Stimulated activated naive CD4-positive, alpha-beta T cell treated with Interleukin-2 at 50 U/mL for 16 hours (primary cell): ENCODE results near the gene SERTAD2.

Experiments
- DNase-seq: peaks from one replicate; lab custom pipeline; 2025; lab: John Stamatoyannopoulos, UW

Gene SERTAD2

DNA sequence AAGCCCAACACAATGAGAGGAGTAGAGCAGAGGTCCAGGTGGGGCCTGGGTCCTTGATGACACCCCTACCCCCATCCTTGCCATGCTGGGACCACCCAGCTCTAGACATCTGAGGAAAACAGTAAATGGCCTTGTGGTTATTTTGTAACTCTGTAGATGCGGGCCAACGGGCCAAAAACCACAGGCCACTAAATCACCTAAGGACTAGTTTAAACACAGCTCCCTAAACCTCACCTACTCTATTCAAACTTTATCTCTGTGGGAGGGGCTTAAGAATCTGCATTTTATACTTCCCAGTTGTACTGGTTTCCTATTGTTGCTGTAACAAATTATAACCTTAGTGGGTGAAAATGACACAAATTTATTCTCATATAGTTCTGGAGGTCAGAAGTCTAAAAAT lies 19.0 kb upstream of the SERTAD2 start:
- DNase-seq, result no peak

DNA sequence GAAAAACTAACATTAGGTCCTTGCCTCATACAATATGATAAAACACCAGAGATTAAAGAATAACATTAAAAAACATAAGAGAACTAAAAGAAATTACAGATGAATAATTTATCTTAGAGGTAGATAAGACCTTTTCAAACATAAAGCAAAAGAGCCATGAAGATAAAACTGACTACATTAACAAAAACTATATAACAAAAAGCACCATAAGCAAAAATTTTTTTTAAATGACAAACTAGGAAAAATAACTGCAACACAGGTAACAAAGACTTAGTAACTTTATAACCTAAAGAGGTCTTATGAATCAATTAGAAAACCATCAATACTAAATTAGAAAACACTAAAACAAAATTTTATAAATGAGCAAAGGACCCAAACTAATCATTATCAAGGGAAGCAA lies 16.3 kb upstream of the SERTAD2 start:
- DNase-seq, result no peak

DNA sequence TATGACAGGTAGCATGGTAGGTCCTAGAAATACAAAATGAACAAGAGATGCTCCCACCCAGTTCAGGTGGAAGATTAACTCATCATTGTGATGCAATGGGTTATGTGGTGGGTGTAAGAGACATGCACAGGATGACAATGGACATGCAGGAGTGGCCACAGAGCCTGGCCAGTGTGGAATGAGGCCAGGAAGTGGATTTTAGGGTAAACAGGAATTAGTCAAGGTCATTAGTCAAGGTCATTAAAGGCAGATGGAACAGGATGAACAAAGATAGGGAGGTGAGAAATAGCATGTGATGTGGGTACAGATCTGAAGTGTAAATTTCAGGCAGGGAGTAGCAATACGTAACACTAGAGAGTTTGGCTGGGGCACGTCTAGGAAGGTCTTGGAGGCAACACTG lies 15.6 kb upstream of the SERTAD2 start:
- no peak for DNase-seq

DNA sequence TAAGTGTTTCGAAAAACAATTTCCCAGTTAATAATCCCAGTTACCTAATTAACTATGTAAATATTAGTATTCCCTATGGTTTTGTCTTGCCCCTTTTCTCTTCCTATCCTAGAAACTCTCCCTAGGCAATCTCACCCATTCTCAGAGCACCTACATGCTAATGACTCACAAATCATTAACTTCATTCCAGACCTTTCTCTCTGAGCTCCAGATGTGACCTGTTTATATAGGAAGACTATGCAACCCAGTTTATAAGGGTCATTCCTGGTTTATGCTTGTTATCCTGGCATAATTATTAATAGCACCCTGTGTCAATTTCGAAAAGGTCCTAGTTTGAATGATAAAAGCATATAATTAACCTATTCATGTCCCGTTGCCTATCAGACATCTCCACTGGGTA lies 14.8 kb upstream of the SERTAD2 start:
- no peak for DNase-seq

DNA sequence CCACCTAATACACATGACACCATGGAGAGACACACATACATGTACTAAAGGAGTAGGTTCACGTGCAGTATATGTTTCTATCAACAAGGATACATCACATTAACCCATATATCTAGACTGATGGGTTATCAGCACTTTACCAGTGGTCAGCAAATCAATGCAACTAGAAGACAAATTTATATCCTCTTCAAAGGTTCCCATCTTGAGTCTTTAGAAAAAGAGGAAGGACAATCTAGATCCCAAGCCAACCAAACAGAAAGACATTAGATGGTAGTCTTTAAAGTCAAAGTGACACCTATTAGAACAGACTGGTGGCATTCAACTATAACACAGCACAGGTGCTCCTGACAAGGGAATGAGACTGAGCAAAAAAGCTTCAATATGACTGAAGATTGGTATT lies 13.8 kb upstream of the SERTAD2 start:
- DNase-seq, result no peak

DNA sequence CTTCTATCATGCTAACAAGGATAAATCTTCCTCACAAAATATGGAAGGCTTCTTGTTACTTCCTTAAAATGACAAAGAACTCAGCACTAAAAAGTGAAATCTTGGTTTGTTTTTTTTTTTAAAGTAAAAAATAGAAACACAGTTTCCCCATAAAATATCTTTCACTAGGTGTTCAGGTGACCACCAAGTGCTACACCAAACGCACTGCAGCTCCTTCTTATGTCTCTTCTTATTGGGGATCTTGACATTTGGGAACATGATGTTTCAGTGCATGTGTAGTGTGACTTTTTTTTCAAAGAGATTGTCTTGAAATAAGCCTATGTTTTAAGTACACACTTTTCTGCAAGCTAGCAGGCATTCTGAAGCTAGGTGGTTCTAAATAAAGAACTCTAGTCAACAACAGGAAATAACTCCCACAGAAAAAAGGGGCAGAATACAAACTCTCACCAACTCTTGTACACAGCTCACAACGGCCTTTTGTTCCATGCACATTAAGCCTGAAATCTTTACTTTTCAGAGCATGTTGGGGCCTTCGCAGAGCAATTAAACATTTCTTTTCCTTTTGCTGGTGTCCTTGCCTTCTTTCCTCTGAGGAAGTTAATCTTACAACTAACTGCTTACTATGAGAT lies 13.2 kb upstream of the SERTAD2 start:
- DNase-seq, result no peak

DNA sequence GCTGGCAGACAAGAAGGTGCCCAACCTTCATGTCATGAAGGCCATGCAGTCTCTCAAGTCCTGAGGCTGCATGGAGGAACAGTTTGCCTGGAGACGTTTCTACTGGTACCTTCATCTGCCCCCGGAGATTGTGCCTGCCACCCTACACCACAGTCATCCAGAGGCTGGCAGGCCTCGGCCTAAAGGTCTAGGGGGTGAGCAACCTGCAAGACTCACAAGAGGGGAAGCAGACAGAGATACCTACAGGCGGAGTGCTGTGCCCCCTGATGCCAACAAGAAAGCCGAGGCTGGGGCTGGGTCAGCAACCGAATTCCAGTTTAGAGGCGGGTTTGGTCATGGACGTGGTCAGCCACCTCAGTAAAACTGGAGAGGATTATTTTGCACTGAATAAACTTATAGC lies 12.0 kb upstream of the SERTAD2 start:
- DNase-seq, result no peak

DNA sequence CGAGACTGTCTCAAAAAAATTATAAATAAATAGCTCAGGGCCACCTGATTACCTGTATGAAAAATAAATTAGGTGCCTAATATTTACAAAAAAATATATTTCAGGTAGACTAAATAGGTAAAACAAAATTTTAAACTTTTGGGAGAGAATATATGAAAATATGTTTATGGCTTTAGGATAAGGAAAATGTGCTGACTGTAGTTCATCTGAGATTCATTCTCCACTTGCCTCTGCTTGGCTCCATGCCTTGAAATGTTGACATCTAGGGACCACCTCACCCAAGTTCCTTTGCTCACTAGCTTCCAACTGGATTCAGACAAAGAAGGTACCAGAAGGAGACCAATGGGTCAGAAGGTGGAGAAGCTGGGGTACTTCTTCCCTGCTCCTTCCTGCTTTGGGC lies 9.7 kb upstream of the SERTAD2 start:
- no peak for DNase-seq

DNA sequence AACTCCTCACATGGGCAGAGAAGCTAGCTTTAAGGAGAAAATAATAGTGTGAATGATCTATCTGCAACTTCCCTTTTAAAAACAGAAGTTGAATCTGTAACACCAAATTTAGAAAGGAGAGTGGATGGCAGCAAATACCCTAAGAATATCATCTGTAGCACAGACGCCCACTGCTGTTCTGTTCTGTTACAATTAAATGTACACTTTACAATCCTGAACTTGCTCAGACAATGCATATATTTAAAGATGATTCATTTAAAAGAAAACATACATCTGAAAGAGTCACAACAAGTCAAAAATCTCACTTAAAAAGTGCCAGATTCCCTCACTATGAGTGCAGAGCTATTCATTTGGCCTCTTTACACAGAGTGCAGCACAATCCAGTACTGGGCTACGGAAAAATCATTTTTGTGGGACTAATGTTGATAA lies 8.0 kb upstream of the SERTAD2 start:
- no peak for DNase-seq

DNA sequence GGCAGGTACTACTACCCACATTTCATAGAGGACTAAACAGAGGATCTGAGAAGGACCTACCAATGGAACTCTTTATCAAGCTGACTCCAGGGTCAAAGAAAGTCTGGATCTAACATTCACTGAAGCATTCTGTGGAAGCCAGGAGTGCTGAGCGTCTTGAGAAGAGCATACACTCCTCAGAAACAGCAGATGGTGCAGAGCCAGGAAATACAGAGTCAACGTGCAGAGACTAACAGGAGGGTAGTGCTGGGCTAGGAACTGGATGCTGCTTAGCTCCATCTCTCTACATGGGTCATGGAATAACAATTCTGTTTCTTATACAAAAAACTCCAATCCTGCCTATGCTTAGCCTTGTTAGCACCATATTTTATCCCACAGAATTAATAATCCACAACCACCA lies 5.5 kb upstream of the SERTAD2 start:
- no peak for DNase-seq

DNA sequence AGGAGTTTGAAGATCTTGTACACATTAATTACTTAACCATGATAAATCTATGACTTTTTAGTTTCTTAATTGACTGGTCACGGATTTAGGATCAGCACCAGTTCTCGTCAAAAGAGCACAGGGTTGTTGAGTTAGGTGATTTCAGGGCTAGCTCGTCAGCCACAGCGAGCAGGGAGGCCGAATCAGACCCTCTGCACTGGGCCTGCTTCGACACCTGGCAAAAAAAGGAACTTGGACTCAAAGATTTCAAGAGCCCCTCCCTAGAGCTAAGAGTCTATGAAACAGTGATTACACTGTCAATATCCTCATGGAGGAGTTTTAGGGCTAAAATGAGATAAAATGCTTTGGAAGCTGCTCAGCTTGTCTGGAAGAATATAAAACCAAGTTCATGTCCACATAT lies 4.6 kb upstream of the SERTAD2 start:
- no peak for DNase-seq

DNA sequence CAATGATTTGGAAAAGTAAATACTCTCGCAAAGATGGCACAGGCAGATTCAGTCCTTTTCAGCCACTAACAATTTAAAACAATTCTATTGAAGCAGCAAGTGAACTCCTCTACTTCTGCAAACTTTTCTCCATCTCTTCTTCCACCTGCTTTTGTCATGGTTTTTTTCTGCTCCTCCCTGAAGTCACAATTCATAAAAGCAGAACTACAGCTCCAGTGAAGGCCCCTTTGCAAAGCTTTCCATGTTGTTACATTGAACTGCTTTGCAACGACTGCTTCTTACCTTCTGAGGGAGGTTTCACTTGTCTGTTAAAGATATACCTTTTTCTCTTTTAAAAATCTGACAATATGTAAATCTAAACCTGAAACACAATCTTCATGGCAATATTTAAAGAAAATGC lies 3.7 kb upstream of the SERTAD2 start:
- DNase-seq, result no peak

DNA sequence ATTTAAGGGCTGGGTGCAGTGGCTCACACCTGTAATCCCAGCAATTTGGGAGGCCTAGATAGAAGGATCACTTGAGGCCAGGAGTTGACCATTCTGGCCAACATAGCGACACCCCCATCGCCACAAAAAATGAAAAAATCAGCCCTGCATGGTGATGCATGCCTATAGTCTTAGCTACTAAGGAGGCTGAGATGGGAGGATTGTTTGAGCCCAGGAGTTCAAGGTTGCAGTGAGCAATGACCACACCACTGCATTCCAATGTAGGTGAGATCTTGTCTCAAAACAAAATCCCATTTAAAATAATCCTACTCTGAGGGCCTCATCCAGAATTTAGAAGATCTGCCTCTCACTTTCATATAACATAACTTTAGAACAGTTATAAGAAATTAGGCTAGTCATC lies 2.7 kb upstream of the SERTAD2 start:
- DNase-seq, result no peak

DNA sequence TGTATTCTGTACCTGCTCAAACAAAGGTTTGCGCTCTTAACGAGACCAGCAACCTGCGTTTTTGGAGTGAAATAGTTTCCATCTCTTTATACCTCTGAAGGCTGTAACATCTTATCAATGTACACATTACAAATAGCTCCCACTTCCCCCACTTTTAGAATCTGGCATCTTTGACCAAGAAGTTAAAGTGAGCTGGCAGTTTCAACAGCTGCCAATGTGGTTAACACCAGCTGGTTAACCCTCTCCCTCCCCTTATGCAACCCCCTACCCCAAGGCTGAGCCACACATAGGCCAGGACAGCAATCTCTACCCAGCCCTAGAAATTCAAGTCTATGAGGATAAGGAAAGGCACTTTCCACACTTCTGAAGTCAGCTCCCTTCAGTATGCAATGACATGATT lies 2.2 kb upstream of the SERTAD2 start:
- no peak for DNase-seq

DNA sequence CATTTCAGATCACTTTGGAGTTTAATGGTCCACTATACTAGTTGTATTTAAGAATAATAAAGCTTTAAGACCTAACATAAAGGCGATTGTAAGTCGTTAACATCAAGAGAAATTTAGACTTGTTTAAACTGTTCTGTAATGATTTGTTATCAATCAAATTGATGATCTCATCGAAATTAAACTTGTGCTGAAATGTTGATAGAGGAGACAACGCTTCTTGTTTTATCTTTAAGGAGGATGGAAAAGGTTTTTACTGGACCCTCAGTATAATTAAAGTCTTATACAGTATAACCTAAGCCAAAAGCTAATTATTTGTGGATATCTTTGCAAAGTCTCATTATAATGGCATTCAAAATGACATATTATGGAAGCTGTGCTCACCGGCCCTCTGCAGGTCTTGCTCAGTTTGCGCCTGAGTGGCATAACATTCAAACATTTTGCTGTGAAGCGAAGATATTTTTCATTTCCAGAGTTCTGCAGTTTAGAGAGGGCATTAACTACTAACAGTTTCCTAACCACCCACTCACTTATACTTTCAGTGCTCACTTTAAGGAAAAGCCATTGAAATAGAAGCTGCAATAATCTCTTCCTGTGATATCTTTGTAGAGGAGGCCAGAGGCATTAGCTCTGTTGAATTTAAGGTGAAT lies 1.4 kb upstream of the SERTAD2 start:
- DNase-seq, result peak; percentile 37

DNA sequence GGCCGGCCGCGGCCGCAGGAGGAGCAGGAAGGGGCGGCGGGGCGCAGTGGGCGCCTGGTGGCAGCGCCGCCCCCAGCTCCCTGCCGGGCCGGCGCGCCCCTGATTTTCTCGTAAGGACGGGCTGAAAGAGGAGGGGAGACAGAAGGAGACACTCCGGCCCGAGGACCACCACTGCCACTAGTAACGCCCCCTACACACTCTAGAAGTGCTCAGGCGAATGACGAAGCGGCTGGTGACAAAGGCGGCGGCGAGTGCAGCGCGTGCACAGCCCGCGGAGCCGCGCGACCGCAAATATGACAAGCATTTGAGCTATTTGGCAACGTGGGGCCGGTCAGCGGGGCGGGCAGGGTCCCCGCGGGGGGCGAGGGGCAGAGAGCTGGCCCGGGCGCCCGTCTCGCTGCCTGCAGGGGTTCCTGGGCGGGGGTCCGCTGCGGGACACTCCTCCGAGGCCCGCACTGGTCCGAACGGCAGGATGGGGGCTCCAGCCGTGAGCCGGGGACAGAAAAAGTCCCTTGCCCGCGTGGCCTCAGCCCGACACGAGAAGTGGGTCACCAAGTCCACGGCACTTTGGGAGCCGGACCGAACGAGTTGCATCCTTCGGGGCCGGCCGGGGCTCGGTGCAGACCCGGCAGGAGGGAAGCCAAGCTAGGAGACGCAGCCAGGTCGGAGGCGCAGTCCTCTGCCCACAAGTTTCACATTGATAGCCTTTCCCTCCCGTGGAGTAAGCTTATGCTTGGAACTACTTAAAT lies 524 bp upstream of the SERTAD2 start:
- peak; percentile 47 for DNase-seq

DNA sequence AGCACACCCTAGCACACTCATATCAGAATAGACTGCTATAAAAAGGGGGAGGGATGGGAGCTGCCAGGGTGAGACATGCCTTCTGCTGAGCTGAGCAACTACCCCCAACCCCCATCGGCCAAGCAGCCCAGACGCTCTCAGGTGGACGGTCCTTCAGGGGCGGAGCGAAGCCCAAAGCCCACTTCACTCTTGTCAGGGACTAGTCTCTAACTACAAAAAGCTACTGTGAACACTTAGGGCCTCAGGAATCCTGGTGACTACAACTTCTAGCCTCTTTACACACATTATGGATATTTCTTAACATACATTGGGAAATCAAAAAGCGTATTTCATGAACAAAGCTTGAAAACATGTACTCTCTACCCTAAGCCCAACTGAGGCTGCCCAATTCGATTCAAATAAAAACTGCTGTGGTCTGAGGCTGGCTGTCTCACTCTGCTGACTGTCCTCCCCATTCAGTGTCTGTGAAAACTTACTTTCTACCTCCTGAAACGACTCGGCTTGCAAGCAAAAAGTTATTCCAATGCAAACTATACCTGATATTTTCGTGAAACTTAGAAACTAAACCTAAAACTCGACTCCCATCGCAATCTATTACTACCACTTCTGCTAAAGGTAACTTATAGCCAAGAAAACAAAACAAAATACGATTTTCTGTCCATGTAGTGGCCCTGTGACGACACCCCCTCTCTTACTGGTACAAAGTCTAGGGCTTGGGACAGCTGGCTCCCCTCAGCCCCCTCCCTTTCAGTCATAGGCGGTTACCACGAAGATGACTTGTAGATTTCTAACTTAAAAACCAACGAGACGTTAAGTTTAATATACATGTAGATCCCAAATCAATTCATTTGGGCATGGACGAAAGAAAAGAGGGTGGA lies 1.2 kb downstream of the SERTAD2 start:
- DNase-seq, result peak; percentile 13

DNA sequence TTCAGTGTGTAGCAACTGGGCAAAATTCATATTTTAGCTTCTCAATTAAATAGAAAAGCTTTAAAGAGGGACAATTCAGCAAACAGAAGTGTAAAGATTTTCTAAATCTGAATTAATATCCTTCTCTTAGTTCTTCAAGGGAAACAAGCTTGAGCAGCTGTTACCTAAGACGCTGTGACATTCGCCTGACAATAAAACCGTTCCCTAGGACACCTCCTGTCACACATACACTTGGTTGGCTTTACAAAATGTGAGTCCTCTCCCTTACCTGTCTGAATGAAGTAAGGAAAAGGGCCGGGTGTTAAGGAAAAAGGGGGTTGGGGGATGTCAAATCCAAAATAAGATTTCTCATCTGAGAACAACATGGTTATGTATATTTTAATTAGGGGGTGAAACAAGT lies 2.1 kb downstream of the SERTAD2 start:
- DNase-seq, result no peak

DNA sequence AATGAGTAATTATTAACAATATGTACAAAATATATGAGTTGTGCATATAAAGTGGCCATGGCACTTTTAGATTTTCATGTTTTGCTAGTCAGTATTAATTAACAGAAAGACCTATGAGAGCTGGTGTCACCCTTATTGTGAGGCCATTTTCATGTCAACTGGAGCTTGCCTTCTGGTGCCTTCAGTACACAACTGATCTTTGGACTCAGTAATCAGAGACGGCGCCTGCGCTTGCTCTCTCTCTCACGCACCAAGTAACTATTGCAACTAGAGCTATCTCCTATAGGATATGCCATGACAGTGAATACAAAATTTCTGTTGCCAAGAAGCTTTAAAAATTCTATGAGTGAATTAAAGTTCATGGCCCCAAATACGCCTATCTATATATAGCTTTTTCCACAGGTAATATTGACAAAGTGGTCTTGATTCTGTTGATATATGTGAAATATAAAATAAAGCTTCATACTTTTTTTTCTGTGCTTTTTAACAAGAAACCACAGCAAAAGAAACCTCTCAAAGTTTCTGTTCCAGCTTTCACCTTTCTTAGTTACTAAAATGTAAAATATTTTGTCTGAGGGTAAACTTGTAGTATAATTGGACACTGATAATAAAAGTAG lies 2.9 kb downstream of the SERTAD2 start:
- DNase-seq, result no peak

DNA sequence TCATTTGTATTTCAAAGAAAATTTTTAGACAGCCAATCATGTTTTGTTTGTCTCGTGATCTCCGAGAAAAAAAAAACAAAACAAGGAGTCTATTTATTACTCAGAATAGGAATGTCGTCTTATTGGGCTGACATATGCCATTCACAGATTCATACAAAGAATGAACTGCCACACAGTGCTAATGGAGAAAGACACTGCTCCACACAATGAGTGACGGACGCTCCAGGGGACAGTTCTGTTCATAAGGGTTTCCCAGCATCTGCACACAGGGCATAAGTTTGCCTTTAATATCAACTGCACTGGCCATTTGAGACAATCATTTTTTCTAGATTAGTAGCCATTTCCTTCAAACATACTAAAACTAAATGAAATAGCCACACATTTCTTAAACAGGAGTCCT lies 3.4 kb downstream of the SERTAD2 start:
- no peak for DNase-seq

DNA sequence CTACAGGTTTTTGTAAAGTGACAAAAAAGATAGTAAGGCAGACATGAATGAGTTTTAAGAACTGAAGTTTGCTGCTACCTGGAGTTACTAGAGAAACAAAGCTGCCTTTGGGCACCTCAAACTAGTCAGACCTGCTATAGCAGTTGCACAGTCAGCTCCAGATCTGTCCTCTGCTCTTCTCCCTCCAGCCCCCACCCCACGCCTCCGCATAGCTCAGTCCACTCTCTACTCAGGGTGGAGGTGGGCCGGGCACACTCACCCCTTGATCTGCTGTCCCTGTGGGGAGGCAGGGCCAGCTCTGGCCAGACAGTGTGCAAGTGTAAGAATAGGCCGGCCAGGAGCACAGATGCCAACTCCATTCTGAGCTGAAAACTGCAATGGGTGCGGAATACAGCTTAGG lies 4.1 kb downstream of the SERTAD2 start:
- DNase-seq, result no peak

DNA sequence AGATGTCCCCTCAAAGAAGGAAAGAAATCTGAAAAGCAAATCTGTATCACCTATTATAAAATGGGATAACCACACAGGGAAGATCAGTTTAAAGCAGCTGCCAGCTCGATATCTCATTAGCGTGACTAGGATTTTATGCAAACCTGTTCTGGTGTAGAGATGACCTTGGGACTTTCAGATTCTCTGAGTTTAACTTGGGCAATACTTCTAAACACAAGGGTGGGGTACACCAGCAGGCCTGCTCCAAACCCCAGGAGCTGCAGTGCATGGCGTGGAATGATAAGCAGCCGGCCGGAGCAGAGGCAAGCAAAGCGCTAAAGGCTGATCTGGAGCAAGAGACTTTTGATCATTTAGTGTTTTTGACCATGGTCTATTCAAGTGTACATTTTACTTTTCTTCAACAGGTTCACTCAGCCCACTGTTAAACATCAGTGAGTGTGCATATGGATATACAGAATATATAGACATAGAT lies 4.7 kb downstream of the SERTAD2 start:
- DNase-seq, result no peak
